ENCODE results near the gene C17orf100.
A peak's percentile ranks its signal among the peaks of the same experiment; 100 is the strongest.

The C17orf100 gene

GRCh38 chr17:6638046-6638908 is 13.3 kb upstream of the C17orf100 start:
- Histone ChIP-seq H3K4me3 (no peak overlapping the region), H3K36me3 (ENCODE audit: insufficient read depth, low read length) (peaks cover 32% of the 10 kb centered on the region), H3K27ac (no peak overlapping the region), H3K9me3 (ENCODE audit: low read depth, low read length) (no peaks in the 10 kb centered on the region), H3K9ac (ENCODE audit: insufficient read length) (no peak overlapping the region)
- no peak for TF ChIP-seq POLR2AphosphoS5 (IDR thresholded peaks at IDR 0.05; ENCODE audit: borderline replicate concordance, low read depth, low read length)
- no peak for DNase-seq (ENCODE audit: low read depth, low spot score)

- TF ChIP-seq POLR2AphosphoS5 (IDR thresholded peaks at IDR 0.05; ENCODE audit: borderline replicate concordance, low read depth, low read length) (no peak), FOXP2 (optimal IDR thresholded peaks at IDR 0.05; ENCODE audit: control extremely low read depth, extremely low read length, insufficient read depth) (no peak), EZH2 (IDR thresholded peaks at IDR 0.05) (no peak)
- peak overlapping the region; percentile 93 for H3K4me3 ChIP-seq
- H3K9ac ChIP-seq (ENCODE audit: insufficient read length): peak overlapping the region; percentile 88
- no peak overlapping the region for H3K27ac ChIP-seq
- no peaks in the 10 kb centered on the region for H3K9me3 ChIP-seq (ENCODE audit: low read depth, low read length)
- peaks cover 32% of the 10 kb centered on the region for H3K36me3 ChIP-seq (ENCODE audit: insufficient read depth, low read length)
- DNase-seq (ENCODE audit: low read depth, low spot score): no peak
These were observed 12.5 kb upstream of the C17orf100 start for GRCh38 chr17:6639014-6639585.

- no peak overlapping the region; the same call in 1 of the 2 replicates for H3K27ac ChIP-seq
- peak overlapping the region; percentile 93 for H3K4me3 ChIP-seq
- H3K9ac ChIP-seq (ENCODE audit: insufficient read length): peak overlapping the region; percentile 88
- TF ChIP-seq POLR2AphosphoS5 (IDR thresholded peaks at IDR 0.05; ENCODE audit: borderline replicate concordance, low read depth, low read length): no peak
- TF ChIP-seq EZH2 (IDR thresholded peaks at IDR 0.05): no peak
- no peak for TF ChIP-seq FOXP2 (optimal IDR thresholded peaks at IDR 0.05; ENCODE audit: control extremely low read depth, extremely low read length, insufficient read depth)
- H3K9me3 ChIP-seq (ENCODE audit: low read depth, low read length): no peaks in the 10 kb centered on the region
- no peak for DNase-seq (ENCODE audit: low read depth, low spot score)
- peaks cover 32% of the 10 kb centered on the region for H3K36me3 ChIP-seq (ENCODE audit: insufficient read depth, low read length)
These were observed 11.7 kb upstream of the C17orf100 start for GRCh38 chr17:6639586-6640535.

GRCh38 chr17:6640536-6641246 is 10.9 kb upstream of the C17orf100 start, which contains the start of the genes KIAA0753 and TXNDC17:
Gene KIAA0753, minus strand, starts transcription at chr17:6640711. Its CDS starts 5,608 bp downstream, at chr17:6635103.
Gene TXNDC17, plus strand, starts transcription at chr17:6641060. Its CDS starts 23 bp downstream, at chr17:6641083.
- peak; percentile 30 for DNase-seq (ENCODE audit: low read depth, low spot score)
- peak within 1 kb of the TSS; percentile 93 for H3K4me3 ChIP-seq
- no peaks in the 10 kb centered on the region for H3K9me3 ChIP-seq (ENCODE audit: low read depth, low read length)
- H3K36me3 ChIP-seq (ENCODE audit: insufficient read depth, low read length): peaks cover 35% of the 10 kb centered on the region
- TF ChIP-seq POLR2AphosphoS5 (IDR thresholded peaks at IDR 0.05; ENCODE audit: borderline replicate concordance, low read depth, low read length) (peak; percentile 77), EZH2 (IDR thresholded peaks at IDR 0.05) (no peak), FOXP2 (optimal IDR thresholded peaks at IDR 0.05; ENCODE audit: control extremely low read depth, extremely low read length, insufficient read depth) (no peak)
- peak within 1 kb of the TSS; percentile 68 for H3K27ac ChIP-seq
- peak within 1 kb of the TSS; percentile 88 for H3K9ac ChIP-seq (ENCODE audit: insufficient read length)

GRCh38 chr17:6641247-6641863 is 10.2 kb upstream of the C17orf100 start:
- Histone ChIP-seq H3K4me3 (peak overlapping the region; percentile 93), H3K9ac (ENCODE audit: insufficient read length) (peak overlapping the region; percentile 88), H3K36me3 (ENCODE audit: insufficient read depth, low read length) (peaks cover 40% of the 10 kb centered on the region), H3K27ac (no peak overlapping the region; the same call in 1 of the 2 replicates), H3K9me3 (ENCODE audit: low read depth, low read length) (no peaks in the 10 kb centered on the region)
- TF ChIP-seq FOXP2 (optimal IDR thresholded peaks at IDR 0.05; ENCODE audit: control extremely low read depth, extremely low read length, insufficient read depth) (no peak), EZH2 (IDR thresholded peaks at IDR 0.05) (no peak), POLR2AphosphoS5 (IDR thresholded peaks at IDR 0.05; ENCODE audit: borderline replicate concordance, low read depth, low read length) (no peak)
- no peak for DNase-seq (ENCODE audit: low read depth, low spot score)

- Histone ChIP-seq H3K27ac (peak overlapping the region; percentile 16; the same call in 1 of the 2 replicates), H3K9ac (ENCODE audit: insufficient read length) (peak overlapping the region; percentile 88)
These were observed 9.0 kb upstream of the C17orf100 start for GRCh38 chr17:6642592-6642991.

More at GRCh38 chr17:6642592-6642991, 9.0 kb upstream of the C17orf100 start:
- H3K36me3 ChIP-seq (ENCODE audit: insufficient read depth, low read length): peaks cover 46% of the 10 kb centered on the region
- H3K9me3 ChIP-seq (ENCODE audit: low read depth, low read length): no peaks in the 10 kb centered on the region
- peak overlapping the region; percentile 93; the same call in 1 of the 2 replicates for H3K4me3 ChIP-seq
- TF ChIP-seq FOXP2 (optimal IDR thresholded peaks at IDR 0.05; ENCODE audit: control extremely low read depth, extremely low read length, insufficient read depth) (no peak), POLR2AphosphoS5 (IDR thresholded peaks at IDR 0.05; ENCODE audit: borderline replicate concordance, low read depth, low read length) (no peak), EZH2 (IDR thresholded peaks at IDR 0.05) (no peak)
- no peak for DNase-seq (ENCODE audit: low read depth, low spot score)

Data from SK-N-MC (cell line).